ENCODE data around the gene PRR13. TPM values are rescaled to one million over a fixed set of nuclear protein-coding genes. Genes with fewer than 3 reads are reported as not detected.

The PRR13 gene
- total and polyA plus RNA-seq, 2 of the 13 experiments (the other 11 are each of a cell fraction or from before 2014, with no cell fraction given): 65.0 to 102 TPM

GRCh38 chr12:53463802-53464560, 22.4 kb downstream of the PRR13 start:
- H3K36me3 ChIP-seq (replicated peaks in 1 of 2; ENCODE audit: control insufficient read depth in 1 of 2, insufficient read depth in 2 of 2, low read length in 2 of 2): peaks cover 41 to 98% of the 10 kb centered on the region in 2 experiments
- no peak overlapping the region for H2AFZ ChIP-seq (ENCODE audit: low read length)
- 89% methylated on average over 5 of the region's 5 CpGs for WGBS (ENCODE audit: low lambda C conversion rate)
- CTCF ChIA-PET (ENCODE audit: low intra/inter-chr PET ratio, low total read pairs): no interaction called here
- intact Hi-C loops (cut with micrococcal nuclease; ENCODE audit: unreplicated experiment): no loop called here
- H3K27me3 ChIP-seq (ENCODE audit: control insufficient read depth in 1 of 2, insufficient read depth in 2 of 2, low read length in 2 of 2): no peaks in the 10 kb centered on the region
- in situ Hi-C loops (cut with HindIII; ENCODE audit: extremely low pct_ligation_motif_present, low pct_unique_long_range_greater_than_20kb): no loop called here
- ATAC-seq (peak; percentile 4; the same call in 2 of the 3 replicates), DNase-seq (ENCODE audit: low spot score) (no peak), FAIRE-seq (no peak)
- H3K4me2 ChIP-seq (ENCODE audit: low read depth, low read length): no peak overlapping the region
- H3K4me3 ChIP-seq (replicated peaks in 1 of 3; ENCODE audit: insufficient read depth in 1 of 3, low read depth in 2 of 3, low read length in 3 of 3): no peak overlapping the region
- POLR2A ChIA-PET: interaction anchor here (1.0 kb wide), 1 partner anchor 9 kb away, joined by 3 read pairs; no protein-coding TSS in a partner anchor
- peaks cover 66% of the 10 kb centered on the region for H3K79me2 ChIP-seq (ENCODE audit: insufficient read depth, low read length)
- BruUV-seq (replicated peaks): no TSS peak
- no peak overlapping the region for H3K9ac ChIP-seq (ENCODE audit: insufficient read depth, low read depth, low read length)
- H3K4me1 ChIP-seq (ENCODE audit: insufficient read depth, low read length): peaks cover 57% of the 10 kb centered on the region
- H4K20me1 ChIP-seq (ENCODE audit: insufficient read depth, low read length): peaks cover 77% of the 10 kb centered on the region
- no peak overlapping the region for H3K27ac ChIP-seq (ENCODE audit: extremely low read length, insufficient read depth, low read length)
- no peaks in the 10 kb centered on the region for H3K9me3 ChIP-seq (ENCODE audit: low read length)
- TF ChIP-seq RBFOX2 (IDR thresholded peaks at IDR 0.05; ENCODE audit: low read depth, low read length): peak; percentile 27; the same call in 1 of the 2 replicates
- no peak for TF ChIP-seq PHF20 (CRISPR knock-in tag; IDR thresholded peaks at IDR 0.05)
- no peak for TF ChIP-seq ZBTB7B (CRISPR knock-in tag; IDR thresholded peaks at IDR 0.05)

GRCh38 chr12:53464685-53465418, 23.3 kb downstream of the PRR13 start:
- Histone ChIP-seq H3K9me3 (ENCODE audit: low read length) (no peaks in the 10 kb centered on the region), H3K4me1 (ENCODE audit: insufficient read depth, low read length) (peaks cover 57% of the 10 kb centered on the region), H3K27me3 (ENCODE audit: control insufficient read depth in 1 of 2, insufficient read depth in 2 of 2, low read length in 2 of 2) (no peaks in the 10 kb centered on the region), H3K9ac (ENCODE audit: insufficient read depth, low read depth, low read length) (no peak overlapping the region), H3K36me3 (replicated peaks in 1 of 2; ENCODE audit: control insufficient read depth in 1 of 2, insufficient read depth in 2 of 2, low read length in 2 of 2) (peaks cover 40 to 98% of the 10 kb centered on the region in 2 experiments), H4K20me1 (ENCODE audit: insufficient read depth, low read length) (peaks cover 73% of the 10 kb centered on the region), H2AFZ (ENCODE audit: low read length) (no peak overlapping the region), H3K4me2 (ENCODE audit: low read depth, low read length) (no peak overlapping the region), H3K4me3 (replicated peaks in 1 of 3; ENCODE audit: insufficient read depth in 1 of 3, low read depth in 2 of 3, low read length in 3 of 3) (no peak overlapping the region), H3K27ac (ENCODE audit: extremely low read length, insufficient read depth, low read length) (no peak overlapping the region), H3K79me2 (ENCODE audit: insufficient read depth, low read length) (peaks cover 58% of the 10 kb centered on the region)
- intact Hi-C loops (cut with micrococcal nuclease; ENCODE audit: unreplicated experiment): no loop called here
- ATAC-seq: peak; percentile 23
- 96% methylated on average over 11 of the region's 11 CpGs for WGBS (ENCODE audit: low lambda C conversion rate)
- CTCF ChIA-PET (ENCODE audit: low intra/inter-chr PET ratio, low total read pairs): no interaction called here
- no TSS peak for BruUV-seq (replicated peaks)
- DNase-seq (ENCODE audit: low spot score): no peak
- POLR2A ChIA-PET: interaction anchor here (1.0 kb wide), 1 partner anchor 10 kb away, joined by 3 read pairs; no protein-coding TSS in a partner anchor
- FAIRE-seq: no peak
- in situ Hi-C loops (cut with HindIII; ENCODE audit: extremely low pct_ligation_motif_present, low pct_unique_long_range_greater_than_20kb): no loop called here
- TF ChIP-seq IKZF1 (IDR thresholded peaks at IDR 0.05): no peak
- no peak for TF ChIP-seq ZNF605 (CRISPR knock-in tag; IDR thresholded peaks at IDR 0.05)
- no peak for TF ChIP-seq GATAD1 (CRISPR knock-in tag; IDR thresholded peaks at IDR 0.05)
- no peak for TF ChIP-seq RFXANK (CRISPR knock-in tag; IDR thresholded peaks at IDR 0.05)
- no peak for TF ChIP-seq ARID5B (CRISPR knock-in tag; IDR thresholded peaks at IDR 0.05)
- TF ChIP-seq AGO2 (optimal IDR thresholded peaks at IDR 0.05; ENCODE audit: low read depth, low read length): peak; percentile 65
- peak; percentile 52 for TF ChIP-seq RBM22 (optimal IDR thresholded peaks at IDR 0.05; ENCODE audit: low read length)
- no peak for TF ChIP-seq RORA (CRISPR knock-in tag; IDR thresholded peaks at IDR 0.05)
- TF ChIP-seq MXI1 (IDR thresholded peaks at IDR 0.05; ENCODE audit: borderline replicate concordance, low read depth, low read length): no peak
- TF ChIP-seq AGO1 (IDR thresholded peaks at IDR 0.05; ENCODE audit: low read depth, low read length, poor library complexity, severe bottlenecking): no peak
- TF ChIP-seq CBX2 (IDR thresholded peaks at IDR 0.05; ENCODE audit: low read depth, low read length): no peak
- TF ChIP-seq CBX2 (CRISPR knock-in tag; IDR thresholded peaks at IDR 0.05; ENCODE audit: low read depth): no peak

Measured in HepG2 (cell line).